ENCODE measurements around the gene ASCL3.
"Not testable (repeated sequence)": the region's sequence is repeated elsewhere in the genome, so short reads cannot be mapped to it uniquely, and the experiment has no call there.

ASCL3 gene

DNA sequence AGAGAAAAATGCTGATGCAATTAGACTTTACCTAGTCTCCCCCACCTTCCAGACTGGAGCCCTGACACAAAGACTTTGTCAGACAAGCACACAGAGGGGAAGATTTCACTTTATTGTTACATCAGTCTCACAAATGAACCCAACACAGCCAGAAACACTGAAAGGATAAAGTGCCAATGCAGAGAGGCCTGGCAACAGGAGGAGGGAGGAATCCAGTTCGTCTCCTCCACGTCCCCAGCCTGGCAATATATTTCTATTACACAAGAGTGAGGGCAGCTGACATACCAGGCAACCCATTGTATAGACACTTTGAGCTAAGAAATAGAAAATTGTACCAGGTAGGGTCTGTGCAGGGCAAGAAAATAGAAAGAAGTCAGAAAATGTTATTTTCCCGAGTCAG lies 37.7 kb upstream of the ASCL3 start:
- no peak overlapping the region for H3K4me2 ChIP-seq (ENCODE audit: low read length)
- no peaks in the 10 kb centered on the region for H3K9me3 ChIP-seq (ENCODE audit: control insufficient read depth, insufficient read depth, low read length)
- no peaks in the 10 kb centered on the region for H3F3A ChIP-seq (ENCODE audit: control insufficient read depth, insufficient read depth)
- H3K4me1 ChIP-seq (ENCODE audit: control insufficient read depth, low read length): no peaks in the 10 kb centered on the region
- H3K9me2 ChIP-seq (replicated peaks; ENCODE audit: control insufficient read depth, low read length): no peaks in the 10 kb centered on the region
- no peaks in the 10 kb centered on the region for H3K79me2 ChIP-seq (ENCODE audit: control insufficient read depth, low read length)
- 0 out of 2 replicates have a peak, but pooled peaks cover 2% of the 10 kb centered on the region for H3K27me3 ChIP-seq (ENCODE audit: control insufficient read depth, low read length)
- no peaks in the 10 kb centered on the region for H4K20me1 ChIP-seq (ENCODE audit: control insufficient read depth, insufficient read depth, low read depth, low read length)
- H3K27ac ChIP-seq (ENCODE audit: low read depth, low read length): no peak overlapping the region
- no peak overlapping the region for H3K4me3 ChIP-seq (ENCODE audit: low read length)
- no peaks in the 10 kb centered on the region for H3K36me3 ChIP-seq (ENCODE audit: control insufficient read depth, low read length)
- TF ChIP-seq EZH2phosphoT487 (IDR thresholded peaks at IDR 0.05; ENCODE audit: borderline replicate concordance, low read length): no peak
- TF ChIP-seq, protein P1, sequence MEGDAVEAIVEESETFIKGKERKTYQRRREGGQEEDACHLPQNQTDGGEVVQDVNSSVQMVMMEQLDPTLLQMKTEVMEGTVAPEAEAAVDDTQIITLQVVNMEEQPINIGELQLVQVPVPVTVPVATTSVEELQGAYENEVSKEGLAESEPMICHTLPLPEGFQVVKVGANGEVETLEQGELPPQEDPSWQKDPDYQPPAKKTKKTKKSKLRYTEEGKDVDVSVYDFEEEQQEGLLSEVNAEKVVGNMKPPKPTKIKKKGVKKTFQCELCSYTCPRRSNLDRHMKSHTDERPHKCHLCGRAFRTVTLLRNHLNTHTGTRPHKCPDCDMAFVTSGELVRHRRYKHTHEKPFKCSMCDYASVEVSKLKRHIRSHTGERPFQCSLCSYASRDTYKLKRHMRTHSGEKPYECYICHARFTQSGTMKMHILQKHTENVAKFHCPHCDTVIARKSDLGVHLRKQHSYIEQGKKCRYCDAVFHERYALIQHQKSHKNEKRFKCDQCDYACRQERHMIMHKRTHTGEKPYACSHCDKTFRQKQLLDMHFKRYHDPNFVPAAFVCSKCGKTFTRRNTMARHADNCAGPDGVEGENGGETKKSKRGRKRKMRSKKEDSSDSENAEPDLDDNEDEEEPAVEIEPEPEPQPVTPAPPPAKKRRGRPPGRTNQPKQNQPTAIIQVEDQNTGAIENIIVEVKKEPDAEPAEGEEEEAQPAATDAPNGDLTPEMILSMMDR (IDR thresholded peaks at IDR 0.05; ENCODE audit: low read depth, low read length, poor library complexity, severe bottlenecking): no peak

DNA sequence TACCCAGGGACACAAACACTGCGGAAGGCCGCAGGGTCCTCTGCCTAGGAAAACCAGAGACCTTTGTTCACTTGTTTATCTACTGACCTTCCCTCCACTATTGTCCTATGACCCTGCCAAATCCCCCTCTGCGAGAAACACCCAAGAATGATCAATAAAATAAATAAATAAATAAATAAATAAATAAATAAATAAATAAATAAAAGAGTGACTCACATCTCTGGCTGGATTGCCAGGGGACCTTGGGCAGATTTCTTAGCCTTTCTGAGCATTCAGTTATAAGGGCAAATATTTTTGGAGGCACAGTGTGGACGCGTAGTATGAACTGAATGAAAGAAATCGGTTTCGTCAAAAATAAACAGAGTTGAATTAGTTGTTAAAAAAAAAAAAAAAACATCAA lies 36.5 kb upstream of the ASCL3 start:
- not testable (repeated sequence) for H3K9me3 ChIP-seq (ENCODE audit: control insufficient read depth, insufficient read depth, low read length); H4K20me1 ChIP-seq (ENCODE audit: control insufficient read depth, insufficient read depth, low read depth, low read length); H3K79me2 ChIP-seq (ENCODE audit: control insufficient read depth, low read length); H3K9me2 ChIP-seq (replicated peaks; ENCODE audit: control insufficient read depth, low read length); H3K27me3 ChIP-seq (ENCODE audit: control insufficient read depth, low read length); H3K4me1 ChIP-seq (ENCODE audit: control insufficient read depth, low read length); H3K4me3 ChIP-seq (ENCODE audit: low read length); H3K36me3 ChIP-seq (ENCODE audit: control insufficient read depth, low read length); H3F3A ChIP-seq (ENCODE audit: control insufficient read depth, insufficient read depth); H3K4me2 ChIP-seq (ENCODE audit: low read length); H3K27ac ChIP-seq (ENCODE audit: low read depth, low read length)

DNA sequence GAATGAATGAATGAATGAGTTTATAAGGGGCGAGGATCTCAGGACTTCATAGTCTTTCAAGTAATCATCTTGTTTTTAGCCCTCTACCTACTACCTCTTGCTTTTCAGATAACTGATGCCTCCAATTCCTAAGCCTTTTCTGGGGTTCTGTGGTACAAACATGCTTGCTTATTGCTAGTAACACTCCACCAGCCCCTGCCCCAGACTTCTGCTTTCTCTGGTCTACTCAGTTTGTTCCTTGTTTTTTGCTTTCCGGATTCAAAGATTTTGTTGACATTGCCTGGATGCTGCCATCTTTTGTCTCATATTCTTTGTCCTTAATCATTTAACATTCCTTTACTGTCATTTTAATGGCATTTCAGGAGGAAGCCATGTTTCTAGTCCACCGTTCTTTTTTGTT lies 30.3 kb upstream of the ASCL3 start:
- TF ChIP-seq, protein P1 (IDR thresholded peaks at IDR 0.05; ENCODE audit: low read depth, low read length, poor library complexity, severe bottlenecking): no peak
- TF ChIP-seq EZH2phosphoT487 (IDR thresholded peaks at IDR 0.05; ENCODE audit: borderline replicate concordance, low read length): no peak
- no peaks in the 10 kb centered on the region for H3K9me2 ChIP-seq (replicated peaks; ENCODE audit: control insufficient read depth, low read length)
- H3K36me3 ChIP-seq (ENCODE audit: control insufficient read depth, low read length): no peaks in the 10 kb centered on the region
- no peaks in the 10 kb centered on the region for H4K20me1 ChIP-seq (ENCODE audit: control insufficient read depth, insufficient read depth, low read depth, low read length)
- H3K4me2 ChIP-seq (ENCODE audit: low read length): no peak overlapping the region
- no peaks in the 10 kb centered on the region for H3F3A ChIP-seq (ENCODE audit: control insufficient read depth, insufficient read depth)
- H3K27me3 ChIP-seq (ENCODE audit: control insufficient read depth, low read length): no peaks in the 10 kb centered on the region
- H3K9me3 ChIP-seq (ENCODE audit: control insufficient read depth, insufficient read depth, low read length): no peaks in the 10 kb centered on the region
- H3K4me1 ChIP-seq (ENCODE audit: control insufficient read depth, low read length): no peaks in the 10 kb centered on the region
- no peaks in the 10 kb centered on the region for H3K79me2 ChIP-seq (ENCODE audit: control insufficient read depth, low read length)
- H3K27ac ChIP-seq (ENCODE audit: low read depth, low read length): no peak overlapping the region
- H3K4me3 ChIP-seq (ENCODE audit: low read length): no peak overlapping the region

DNA sequence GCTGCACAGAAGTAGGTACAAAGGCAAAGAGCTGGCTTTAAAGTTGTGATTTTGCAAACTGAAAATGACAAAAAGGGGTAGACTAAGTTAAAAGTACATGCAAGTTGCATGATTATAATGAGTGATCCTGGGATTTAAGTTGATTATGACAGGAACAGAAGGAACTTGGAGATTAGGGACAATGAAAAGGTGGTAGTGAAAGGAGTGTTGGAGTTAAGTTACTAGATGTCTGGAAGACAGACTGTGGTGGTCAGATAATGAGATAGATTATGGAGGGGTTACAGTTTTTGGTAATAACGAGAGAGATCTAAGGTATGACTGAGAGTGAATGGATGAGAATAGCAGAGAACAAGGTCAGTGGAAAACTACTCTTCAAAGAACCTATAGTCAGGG lies 29.1 kb upstream of the ASCL3 start:
- no peaks in the 10 kb centered on the region for H3K9me2 ChIP-seq (replicated peaks; ENCODE audit: control insufficient read depth, low read length)
- H3F3A ChIP-seq (ENCODE audit: control insufficient read depth, insufficient read depth): no peaks in the 10 kb centered on the region
- no peaks in the 10 kb centered on the region for H3K36me3 ChIP-seq (ENCODE audit: control insufficient read depth, low read length)
- H4K20me1 ChIP-seq (ENCODE audit: control insufficient read depth, insufficient read depth, low read depth, low read length): no peaks in the 10 kb centered on the region
- no peak overlapping the region for H3K27ac ChIP-seq (ENCODE audit: low read depth, low read length)
- no peak overlapping the region for H3K4me3 ChIP-seq (ENCODE audit: low read length)
- H3K9me3 ChIP-seq (ENCODE audit: control insufficient read depth, insufficient read depth, low read length): no peaks in the 10 kb centered on the region
- no peak for TF ChIP-seq EZH2phosphoT487 (IDR thresholded peaks at IDR 0.05; ENCODE audit: borderline replicate concordance, low read length)
- TF ChIP-seq, protein P1 (IDR thresholded peaks at IDR 0.05; ENCODE audit: low read depth, low read length, poor library complexity, severe bottlenecking): no peak
- no peaks in the 10 kb centered on the region for H3K79me2 ChIP-seq (ENCODE audit: control insufficient read depth, low read length)
- H3K4me1 ChIP-seq (ENCODE audit: control insufficient read depth, low read length): no peaks in the 10 kb centered on the region
- no peak overlapping the region for H3K4me2 ChIP-seq (ENCODE audit: low read length)
- no peaks in the 10 kb centered on the region for H3K27me3 ChIP-seq (ENCODE audit: control insufficient read depth, low read length)
